HEK293 (cell line): ENCODE results near the gene MTF2.

Experiments
- CTCF ChIP-seq: fragments of 450-650 bp; formaldehyde crosslinking; IDR thresholded peaks from 2 replicates; pipeline ENCODE4 v1.5.1; 2016; ENCODE audit warnings: missing biosample characterization, missing genetic modification characterization
- HOXC10 ChIP-seq: sonication (generic); formaldehyde crosslinking; IDR thresholded peaks from 2 replicates; pipeline ENCODE4 v1.8.1; 2023; ENCODE audit warnings: mild to moderate bottlenecking, missing genetic modification reagents
- KLF17 ChIP-seq: fragments of 450-650 bp; formaldehyde crosslinking; IDR thresholded peaks from 2 replicates; pipeline ENCODE4 v1.5.1; 2016; ENCODE audit warnings: missing biosample characterization, missing genetic modification characterization
- KLF9 ChIP-seq: fragments of 450-650 bp; formaldehyde crosslinking; IDR thresholded peaks from 2 replicates; pipeline ENCODE4 v1.5.1; 2016; ENCODE audit warnings: missing biosample characterization, missing genetic modification characterization, low read depth
- SCRT1 ChIP-seq: fragments of 450-650 bp; formaldehyde crosslinking; IDR thresholded peaks from 2 replicates; pipeline ENCODE4 v1.5.1; 2016; ENCODE audit warnings: missing biosample characterization, missing genetic modification characterization, borderline replicate concordance
- YY1 ChIP-seq: fragments of 450-650 bp; formaldehyde crosslinking; IDR thresholded peaks from 2 replicates; pipeline ENCODE4 v1.5.1; 2018; ENCODE audit warnings: missing biosample characterization, missing genetic modification characterization
- ZBTB10 ChIP-seq: fragments of 450-650 bp; formaldehyde crosslinking; IDR thresholded peaks from 2 replicates; pipeline ENCODE4 v1.5.1; 2016; ENCODE audit warnings: missing biosample characterization, missing genetic modification characterization
- ZIC2 ChIP-seq: fragments of 450-650 bp; formaldehyde crosslinking; IDR thresholded peaks from 2 replicates; pipeline ENCODE4 v1.5.1; 2016; ENCODE audit warnings: missing biosample characterization, missing genetic modification characterization
- ZNF114 ChIP-seq: fragments of 450-650 bp; formaldehyde crosslinking; IDR thresholded peaks from 2 replicates; pipeline ENCODE4 v1.5.0; 2017; ENCODE audit warnings: missing biosample characterization, missing genetic modification characterization
- ZNF146 ChIP-seq: fragments of 450-650 bp; formaldehyde crosslinking; IDR thresholded peaks from 2 replicates; pipeline ENCODE4 v1.5.1; 2016; ENCODE audit warnings: missing biosample characterization, missing genetic modification characterization
- ZNF155 ChIP-seq: fragments of 450-650 bp; formaldehyde crosslinking; IDR thresholded peaks from 2 replicates; pipeline ENCODE4 v1.5.1; 2016; ENCODE audit warnings: missing biosample characterization, missing genetic modification characterization
- ZNF169 ChIP-seq: fragments of 450-650 bp; formaldehyde crosslinking; IDR thresholded peaks from 2 replicates; pipeline ENCODE4 v1.5.1; 2016; ENCODE audit warnings: missing biosample characterization, missing genetic modification characterization
- ZNF19 ChIP-seq: fragments of 450-650 bp; formaldehyde crosslinking; IDR thresholded peaks from 2 replicates; pipeline ENCODE4; 2016; ENCODE audit warnings: missing biosample characterization, missing genetic modification characterization, low read depth
- ZNF23 ChIP-seq: fragments of 450-650 bp; formaldehyde crosslinking; IDR thresholded peaks from 2 replicates; pipeline ENCODE4 v1.5.1; 2016; ENCODE audit warnings: missing biosample characterization, missing genetic modification characterization, borderline replicate concordance
- ZNF26 ChIP-seq: fragments of 450-650 bp; formaldehyde crosslinking; IDR thresholded peaks from 2 replicates; pipeline ENCODE4 v1.5.1; 2016; ENCODE audit warnings: missing biosample characterization, missing genetic modification characterization
- ZNF324 ChIP-seq: fragments of 450-650 bp; formaldehyde crosslinking; IDR thresholded peaks from 2 replicates; pipeline ENCODE4 v1.5.1; 2016; ENCODE audit warnings: missing biosample characterization, missing genetic modification characterization
- ZNF449 ChIP-seq: fragments of 450-650 bp; formaldehyde crosslinking; IDR thresholded peaks from 2 replicates; pipeline ENCODE4 v1.5.1; 2017; ENCODE audit warnings: missing biosample characterization, mild to moderate bottlenecking, missing genetic modification characterization, moderate library complexity
- ZNF514 ChIP-seq: fragments of 450-650 bp; formaldehyde crosslinking; IDR thresholded peaks from 2 replicates; pipeline ENCODE4 v1.5.1; 2016; ENCODE audit warnings: missing biosample characterization, missing genetic modification characterization
- ZNF610 ChIP-seq: fragments of 450-650 bp; formaldehyde crosslinking; IDR thresholded peaks from 2 replicates; pipeline ENCODE4 v1.5.1; 2016; ENCODE audit warnings: missing biosample characterization, missing genetic modification characterization, borderline replicate concordance
- ZNF624 ChIP-seq: fragments of 450-650 bp; formaldehyde crosslinking; IDR thresholded peaks from 2 replicates; pipeline ENCODE4 v1.5.1; 2017; ENCODE audit warnings: missing biosample characterization, missing genetic modification characterization
- ZNF654 ChIP-seq: fragments of 450-650 bp; formaldehyde crosslinking; IDR thresholded peaks from 2 replicates; pipeline ENCODE4 v1.5.1; 2016; ENCODE audit warnings: low read depth, missing biosample characterization, missing genetic modification characterization
- ZNF701 ChIP-seq: fragments of 450-650 bp; formaldehyde crosslinking; IDR thresholded peaks from 2 replicates; pipeline ENCODE4 v1.5.1; 2016; ENCODE audit warnings: missing biosample characterization, missing genetic modification characterization
- ZNF776 ChIP-seq: fragments of 450-650 bp; formaldehyde crosslinking; IDR thresholded peaks from 2 replicates; pipeline ENCODE4 v1.5.0; 2017; ENCODE audit warnings: missing biosample characterization, missing genetic modification characterization, borderline replicate concordance
- ZSCAN23 ChIP-seq: fragments of 450-650 bp; formaldehyde crosslinking; IDR thresholded peaks from 2 replicates; pipeline ENCODE4 v1.5.1; 2016; ENCODE audit warnings: missing biosample characterization, missing genetic modification characterization
- ZSCAN4 ChIP-seq: fragments of 450-650 bp; formaldehyde crosslinking; IDR thresholded peaks from 2 replicates; pipeline ENCODE4 v1.5.1; 2017; ENCODE audit warnings: missing biosample characterization, missing genetic modification characterization

Gene MTF2

GRCh38 chr1:93179886-93180722 lies 101.0 kb downstream of the MTF2 start, which contains the start of gene TMED5 (continued):
- TF ChIP-seq ZNF324 (tag by site-specific recombination): peak; percentile 64
- TF ChIP-seq SCRT1 (tag by site-specific recombination): no peak
- TF ChIP-seq ZSCAN23 (tag by site-specific recombination): peak; percentile 65; the same call in 1 of the 2 replicates
- TF ChIP-seq KLF9 (tag by site-specific recombination): peak; percentile 16; the same call in 1 of the 2 replicates
- no peak for TF ChIP-seq ZNF146 (tag by site-specific recombination)
- TF ChIP-seq ZNF701 (tag by site-specific recombination): no peak
- no peak for TF ChIP-seq ZNF776 (tag by site-specific recombination)
- no peak for TF ChIP-seq ZNF169 (tag by site-specific recombination)
- 0 out of 2 replicates have a peak, but pooled peaks have one; percentile 60 for TF ChIP-seq ZNF610 (tag by site-specific recombination)
- no peak for TF ChIP-seq ZNF114 (tag by site-specific recombination)
- peak; percentile 34; the same call in 1 of the 2 replicates for TF ChIP-seq ZIC2
- no peak for TF ChIP-seq ZNF19 (tag by site-specific recombination)
- peak; percentile 57 for TF ChIP-seq KLF17 (tag by site-specific recombination)
- TF ChIP-seq ZNF449 (tag by site-specific recombination): no peak
- no peak for TF ChIP-seq HOXC10 (CRISPR knock-in tag)
- TF ChIP-seq ZNF26 (tag by site-specific recombination): no peak
- TF ChIP-seq ZNF155 (tag by site-specific recombination): no peak
- TF ChIP-seq ZNF514: no peak
- peak; percentile 27; the same call in 1 of the 2 replicates for TF ChIP-seq ZSCAN4
- TF ChIP-seq ZNF23 (tag by site-specific recombination): no peak
- TF ChIP-seq CTCF: peak; percentile 79; the same call in 1 of the 2 replicates
- peak; percentile 76; the same call in 1 of the 2 replicates for TF ChIP-seq YY1
- no peak for TF ChIP-seq ZNF624
- no peak for TF ChIP-seq ZBTB10
- no peak for TF ChIP-seq ZNF654 (tag by site-specific recombination)
